Measurements from ENCODE around the gene MSX1.

MSX1 gene

GRCh38 chr4:4859799-4860599 is 534 bp downstream of the MSX1 start:
- H3K4me2 ChIP-seq (ENCODE audit: insufficient read depth, low read length), result no peak overlapping the region
- TF ChIP-seq, protein P1, sequence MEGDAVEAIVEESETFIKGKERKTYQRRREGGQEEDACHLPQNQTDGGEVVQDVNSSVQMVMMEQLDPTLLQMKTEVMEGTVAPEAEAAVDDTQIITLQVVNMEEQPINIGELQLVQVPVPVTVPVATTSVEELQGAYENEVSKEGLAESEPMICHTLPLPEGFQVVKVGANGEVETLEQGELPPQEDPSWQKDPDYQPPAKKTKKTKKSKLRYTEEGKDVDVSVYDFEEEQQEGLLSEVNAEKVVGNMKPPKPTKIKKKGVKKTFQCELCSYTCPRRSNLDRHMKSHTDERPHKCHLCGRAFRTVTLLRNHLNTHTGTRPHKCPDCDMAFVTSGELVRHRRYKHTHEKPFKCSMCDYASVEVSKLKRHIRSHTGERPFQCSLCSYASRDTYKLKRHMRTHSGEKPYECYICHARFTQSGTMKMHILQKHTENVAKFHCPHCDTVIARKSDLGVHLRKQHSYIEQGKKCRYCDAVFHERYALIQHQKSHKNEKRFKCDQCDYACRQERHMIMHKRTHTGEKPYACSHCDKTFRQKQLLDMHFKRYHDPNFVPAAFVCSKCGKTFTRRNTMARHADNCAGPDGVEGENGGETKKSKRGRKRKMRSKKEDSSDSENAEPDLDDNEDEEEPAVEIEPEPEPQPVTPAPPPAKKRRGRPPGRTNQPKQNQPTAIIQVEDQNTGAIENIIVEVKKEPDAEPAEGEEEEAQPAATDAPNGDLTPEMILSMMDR (IDR thresholded peaks at IDR 0.05; ENCODE audit: borderline replicate concordance, extremely low read depth, low read length, poor library complexity, severe bottlenecking), result no peak
- no peak for TF ChIP-seq EZH2 (IDR thresholded peaks at IDR 0.05; ENCODE audit: borderline replicate concordance, low read depth, low read length, severe bottlenecking)
- ATAC-seq (ENCODE audit: insufficient read depth, low read depth), result no peak

GRCh38 chr4:4860600-4861389 is 1.3 kb downstream of the MSX1 start:
- no peak overlapping the region for H2AFZ ChIP-seq (ENCODE audit: low read depth, low read length)
- H3K36me3 ChIP-seq (ENCODE audit: insufficient read depth, low read length), result no peaks in the 10 kb centered on the region
- no peak overlapping the region for H3K4me2 ChIP-seq (ENCODE audit: insufficient read depth, low read length)
- DNase-seq (no peak), ATAC-seq (ENCODE audit: insufficient read depth, low read depth) (no peak)
- no peaks in the 10 kb centered on the region for H3K27me3 ChIP-seq (ENCODE audit: insufficient read depth, low read length, poor library complexity)
- no peaks in the 10 kb centered on the region for H3K79me2 ChIP-seq (ENCODE audit: insufficient read depth, low read length)
- H3K4me3 ChIP-seq (ENCODE audit: low read depth in 1 of 2, low read length in 2 of 2), result no peak overlapping the region
- H3K9me3 ChIP-seq (ENCODE audit: insufficient read depth, low read length, severe bottlenecking), result no peaks in the 10 kb centered on the region
- no peaks in the 10 kb centered on the region for H4K20me1 ChIP-seq (ENCODE audit: insufficient read depth, low read length)
- H3K4me1 ChIP-seq (ENCODE audit: insufficient read depth, low read length), result no peaks in the 10 kb centered on the region
- H3K9ac ChIP-seq (ENCODE audit: low read depth, low read length), result no peak overlapping the region
- TF ChIP-seq, protein P1 (IDR thresholded peaks at IDR 0.05; ENCODE audit: borderline replicate concordance, extremely low read depth, low read length, poor library complexity, severe bottlenecking), result no peak
- no peak for TF ChIP-seq EZH2 (IDR thresholded peaks at IDR 0.05; ENCODE audit: borderline replicate concordance, low read depth, low read length, severe bottlenecking)
- no peak overlapping the region for H3K27ac ChIP-seq (ENCODE audit: low read length)

More at GRCh38 chr4:4859799-4860599, 534 bp downstream of the MSX1 start:
- H4K20me1 ChIP-seq (ENCODE audit: insufficient read depth, low read length), result no peaks in the 10 kb centered on the region
- no peak overlapping the region for H2AFZ ChIP-seq (ENCODE audit: low read depth, low read length)
- H3K4me3 ChIP-seq (ENCODE audit: low read depth in 1 of 2, low read length in 2 of 2), result no peak overlapping the region
- H3K4me1 ChIP-seq (ENCODE audit: insufficient read depth, low read length), result no peaks in the 10 kb centered on the region
- H3K27ac ChIP-seq (ENCODE audit: low read length), result no peak overlapping the region
- no peaks in the 10 kb centered on the region for H3K36me3 ChIP-seq (ENCODE audit: insufficient read depth, low read length)
- no peaks in the 10 kb centered on the region for H3K9me3 ChIP-seq (ENCODE audit: insufficient read depth, low read length, severe bottlenecking)
- no peaks in the 10 kb centered on the region for H3K27me3 ChIP-seq (ENCODE audit: insufficient read depth, low read length, poor library complexity)
- no peak overlapping the region for H3K9ac ChIP-seq (ENCODE audit: low read depth, low read length)
- no peak for DNase-seq
- no peaks in the 10 kb centered on the region for H3K79me2 ChIP-seq (ENCODE audit: insufficient read depth, low read length)

- no peaks in the 10 kb centered on the region for H4K20me1 ChIP-seq (ENCODE audit: insufficient read depth, low read length)
- H3K4me2 ChIP-seq (ENCODE audit: insufficient read depth, low read length), result no peak overlapping the region
- no peak overlapping the region for H2AFZ ChIP-seq (ENCODE audit: low read depth, low read length)
- TF ChIP-seq, protein P1 (IDR thresholded peaks at IDR 0.05; ENCODE audit: borderline replicate concordance, extremely low read depth, low read length, poor library complexity, severe bottlenecking), result no peak
- no peak for TF ChIP-seq EZH2 (IDR thresholded peaks at IDR 0.05; ENCODE audit: borderline replicate concordance, low read depth, low read length, severe bottlenecking)
- no peak for DNase-seq
- no peaks in the 10 kb centered on the region for H3K27me3 ChIP-seq (ENCODE audit: insufficient read depth, low read length, poor library complexity)
- no peak for ATAC-seq (ENCODE audit: insufficient read depth, low read depth)
- no peaks in the 10 kb centered on the region for H3K4me1 ChIP-seq (ENCODE audit: insufficient read depth, low read length)
- H3K27ac ChIP-seq (ENCODE audit: low read length), result no peak overlapping the region
- no peaks in the 10 kb centered on the region for H3K79me2 ChIP-seq (ENCODE audit: insufficient read depth, low read length)
- no peak overlapping the region for H3K4me3 ChIP-seq (ENCODE audit: low read depth in 1 of 2, low read length in 2 of 2)
- H3K9ac ChIP-seq (ENCODE audit: low read depth, low read length), result no peak overlapping the region
- no peaks in the 10 kb centered on the region for H3K36me3 ChIP-seq (ENCODE audit: insufficient read depth, low read length)
- H3K9me3 ChIP-seq (ENCODE audit: insufficient read depth, low read length, severe bottlenecking), result no peaks in the 10 kb centered on the region
Measured at GRCh38 chr4:4861390-4862018, 2.0 kb downstream of the MSX1 start.
